Stimulated activated CD4-positive, alpha-beta T cell treated with anti-CD3 and anti-CD28 coated beads, Interleukin-4, amount 100 ng/mL, for 4 hours (primary cell): ENCODE results near the gene ELAC2.
"Not testable (repeated sequence)": the region's sequence is repeated elsewhere in the genome, so short reads cannot be mapped to it uniquely, and the experiment has no call there.

Source experiments
- DNase-seq, 2 experiments: peaks; one replicate each; pipeline ENCODE4 v3.0.0-alpha.2; 2020

The ELAC2 gene

GRCh38 chr17:12987120-12987519, 30.7 kb downstream of the ELAC2 start:
- no peak for DNase-seq

DNA sequence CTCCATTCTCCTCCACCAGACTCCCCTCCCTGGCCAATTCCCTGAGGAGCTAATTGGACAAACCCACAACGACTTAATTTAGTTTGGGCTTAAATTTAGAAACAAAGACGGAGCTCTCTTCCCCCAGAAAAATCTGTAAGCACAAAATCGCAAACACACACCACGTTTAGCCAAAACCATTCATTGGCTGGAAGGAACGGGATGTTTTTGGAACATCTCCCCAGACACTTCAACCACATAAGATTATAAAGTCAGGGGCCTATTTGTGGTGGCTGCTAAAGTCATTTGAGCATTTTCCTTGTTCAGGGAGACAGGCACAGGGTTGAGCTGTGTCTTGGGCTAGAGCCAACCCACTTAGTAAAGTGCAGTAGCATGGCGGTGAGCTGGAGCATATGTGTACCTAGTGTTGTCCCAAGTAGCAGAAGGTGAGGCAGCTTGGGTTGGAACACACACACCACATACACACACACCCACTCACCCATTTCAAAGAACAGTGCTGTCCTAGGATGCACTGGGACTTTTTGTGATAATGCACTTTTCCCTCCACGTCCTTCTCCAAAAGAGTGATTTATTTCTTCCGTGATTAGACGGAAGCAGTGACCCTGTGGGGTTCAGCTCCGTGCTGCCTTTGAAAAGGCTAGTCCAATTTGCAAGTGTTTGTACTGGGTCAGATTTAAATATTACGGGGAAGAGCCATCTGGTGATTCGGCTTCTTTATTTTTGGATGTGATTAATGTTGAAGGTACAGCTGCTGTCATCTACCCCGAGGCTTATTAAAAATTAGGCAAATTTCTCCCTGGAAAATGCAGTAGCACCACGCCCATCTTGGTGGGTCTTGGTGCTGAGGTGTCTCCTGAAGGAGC, 32.2 kb downstream of the ELAC2 start:
- no peak for DNase-seq

DNA sequence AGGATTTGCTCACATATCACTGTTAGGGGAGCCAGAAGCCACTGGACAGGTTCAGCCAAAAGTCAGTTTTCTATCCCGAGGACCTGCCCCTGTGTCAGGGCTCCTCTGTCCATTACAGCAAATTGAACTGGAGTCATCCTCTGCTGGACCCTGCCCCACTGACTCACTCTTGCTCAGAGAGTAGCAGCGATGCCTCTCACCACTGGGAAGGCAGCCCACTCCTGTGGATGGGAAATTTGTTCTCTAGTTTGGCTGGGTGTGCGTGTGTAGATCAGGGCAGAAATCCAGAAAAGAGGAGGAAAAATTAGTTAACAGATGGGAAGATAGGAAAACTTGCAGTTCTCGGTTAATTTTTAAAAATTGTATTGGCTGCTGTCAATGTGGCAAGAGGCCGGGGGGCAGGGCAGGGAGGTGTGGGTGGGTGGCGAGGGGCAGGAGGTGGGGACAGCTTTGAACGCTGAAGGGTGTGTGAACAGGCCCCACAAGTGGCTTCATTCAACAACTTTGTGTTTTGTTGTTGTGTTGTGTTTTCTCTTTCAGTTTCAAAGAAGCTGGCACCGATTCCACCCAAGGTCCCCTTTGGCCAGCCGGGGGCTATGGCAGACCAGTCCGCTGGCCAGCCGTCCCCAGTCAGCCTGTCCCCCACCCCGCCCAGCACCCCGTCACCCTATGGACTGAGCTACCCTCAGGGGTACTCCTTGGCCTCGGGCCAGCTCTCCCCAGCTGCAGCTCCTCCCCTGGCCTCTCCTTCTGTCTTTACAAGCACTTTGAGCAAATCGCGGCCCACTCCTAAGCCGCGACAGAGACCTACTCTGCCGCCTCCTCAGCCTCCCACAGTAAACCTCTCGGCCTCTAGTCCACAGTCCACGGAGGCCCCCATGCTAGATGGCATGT, 33.6 kb downstream of the ELAC2 start:
- no peak for DNase-seq

DNA sequence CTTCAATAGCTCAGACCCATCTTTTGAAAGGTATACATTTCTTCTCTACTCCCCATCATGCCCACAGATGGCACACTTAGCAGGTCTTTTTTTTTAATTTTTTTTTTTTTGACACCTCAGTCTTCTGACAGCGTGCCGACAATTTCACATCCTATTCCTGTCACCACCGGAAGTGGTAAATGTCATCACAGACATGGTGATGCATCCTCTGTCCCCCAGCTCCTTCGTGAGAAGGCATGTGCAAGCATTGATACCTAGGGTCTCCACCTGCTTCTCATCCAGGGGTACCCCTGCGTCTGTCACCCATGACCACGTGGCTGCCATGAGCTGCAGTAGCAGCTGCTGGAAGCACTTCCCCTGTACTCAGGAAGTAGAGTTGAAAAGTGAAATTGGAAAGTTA, 35.6 kb downstream of the ELAC2 start:
- DNase-seq = no peak

- no peak for DNase-seq
Measured at GRCh38 chr17:12979826-12980500, 37.9 kb downstream of the ELAC2 start.

DNA sequence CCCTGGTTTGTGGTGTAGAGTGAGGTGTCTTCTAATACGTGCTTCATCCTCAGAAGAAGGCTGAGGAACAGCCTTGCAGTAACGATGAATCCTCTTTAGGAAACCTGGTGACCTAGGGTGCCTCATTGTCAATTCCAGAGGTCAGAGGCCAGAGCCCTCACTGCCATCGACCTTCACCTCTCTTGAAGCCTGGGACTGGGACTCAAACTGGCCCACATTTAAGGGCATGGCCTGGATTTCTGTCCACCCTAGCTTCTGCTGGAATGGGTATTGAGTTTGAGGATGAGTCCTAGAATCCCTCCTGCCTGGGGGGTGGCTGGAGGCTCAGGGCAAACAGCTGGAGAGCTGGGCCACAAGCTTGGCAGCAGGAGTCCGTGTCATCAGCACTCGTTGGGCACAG, 38.6 kb downstream of the ELAC2 start:
- no peak for DNase-seq

- not testable (repeated sequence) for DNase-seq
Measured at GRCh38 chr17:12978787-12979186, 39.0 kb downstream of the ELAC2 start.

GRCh38 chr17:12977008-12977751, 40.6 kb downstream of the ELAC2 start:
- no peak for DNase-seq

GRCh38 chr17:12974005-12974531, 43.8 kb downstream of the ELAC2 start:
- no peak for DNase-seq

- DNase-seq = no peak
Measured at GRCh38 chr17:12973496-12974004, 44.3 kb downstream of the ELAC2 start.

GRCh38 chr17:12967962-12968361, 49.9 kb downstream of the ELAC2 start:
- DNase-seq = no peak

- DNase-seq = no peak
Measured at GRCh38 chr17:12966413-12966812, 51.4 kb downstream of the ELAC2 start.

- DNase-seq = no peak
Measured at GRCh38 chr17:12965988-12966387, 51.8 kb downstream of the ELAC2 start.

GRCh38 chr17:12964840-12965239, 53.0 kb downstream of the ELAC2 start:
- DNase-seq = no peak

DNA sequence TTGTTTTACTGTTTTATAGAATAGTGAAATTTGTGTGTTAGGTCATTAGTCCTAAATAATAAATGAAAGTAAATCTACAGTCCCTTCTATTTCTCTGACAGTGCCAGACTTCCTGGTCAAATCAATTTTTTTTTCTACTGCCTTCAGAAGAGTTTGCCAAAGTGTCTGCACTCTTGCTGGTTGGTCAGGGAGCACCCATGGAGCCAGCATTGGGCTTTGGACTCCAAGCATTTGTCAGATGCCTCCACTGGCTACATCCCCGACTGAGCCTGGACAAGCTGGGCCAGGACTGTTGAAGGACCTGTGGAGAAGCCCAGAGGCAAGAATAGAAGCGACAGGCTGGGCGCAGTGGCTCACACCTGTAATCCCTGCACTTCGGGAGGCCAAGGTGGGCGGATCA, 53.7 kb downstream of the ELAC2 start:
- no peak for DNase-seq

- no peak for DNase-seq
Measured at GRCh38 chr17:12963505-12963904, 54.3 kb downstream of the ELAC2 start.

DNA sequence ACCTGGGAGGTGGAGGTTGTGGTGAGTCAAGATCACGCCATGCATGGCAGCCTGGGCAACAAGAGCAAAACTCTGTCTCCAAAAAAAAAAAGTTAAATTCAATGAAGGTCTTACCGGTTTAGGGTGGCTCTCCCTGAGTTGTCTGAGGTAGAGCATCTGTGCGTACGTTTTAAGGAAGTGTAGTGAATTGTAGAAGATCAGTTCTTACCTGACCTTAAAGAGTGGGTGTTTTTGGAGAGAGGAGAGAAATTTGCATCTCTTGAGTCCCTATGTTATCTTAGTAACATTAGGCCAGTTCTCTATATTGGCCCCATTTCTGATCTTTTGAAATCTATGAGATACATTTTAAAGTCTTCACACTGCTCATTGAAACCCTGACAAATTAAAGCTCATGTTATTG, 56.2 kb downstream of the ELAC2 start:
- no peak for DNase-seq

GRCh38 chr17:12959441-12959840, 58.4 kb downstream of the ELAC2 start:
- DNase-seq = no peak

- no peak for DNase-seq
Measured at GRCh38 chr17:12958786-12959185, 59.0 kb downstream of the ELAC2 start.

DNA sequence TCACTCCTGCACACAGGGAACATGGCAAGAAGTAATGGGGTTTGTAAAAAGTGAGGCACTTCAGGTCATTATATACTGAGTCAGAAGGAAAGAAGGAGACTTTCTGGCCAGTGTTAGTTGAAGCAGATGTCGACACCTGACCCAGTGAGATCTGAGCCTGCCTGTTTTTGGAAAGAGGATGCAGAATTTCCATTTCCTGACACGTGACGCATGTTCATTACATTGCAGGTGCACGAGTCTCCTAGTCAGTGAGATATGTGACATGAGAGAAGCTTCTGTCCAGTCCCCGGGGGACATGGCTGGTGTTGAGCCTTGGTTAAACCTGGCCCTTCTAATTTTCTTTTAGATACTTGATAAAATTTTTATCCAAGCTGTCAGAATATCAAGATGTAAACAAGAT, 62.3 kb downstream of the ELAC2 start:
- no peak for DNase-seq

- no peak for DNase-seq
Measured at GRCh38 chr17:12953156-12953555, 64.7 kb downstream of the ELAC2 start.

GRCh38 chr17:12952012-12952411, 65.8 kb downstream of the ELAC2 start:
- DNase-seq = no peak
